Effector memory CD4-positive, alpha-beta T cell (primary cell): ENCODE data around the gene C19orf73.
"Not testable (repeated sequence)": the region's sequence is repeated elsewhere in the genome, so short reads cannot be mapped to it uniquely, and the experiment has no call there.

Experiments used
- DNase-seq, 3 donors: peaks; one replicate each; pipeline ENCODE4 v3.0.0-alpha.2; 2020
- H3K27ac ChIP-seq: 2 replicates; pipeline ENCODE4 v1.7.0; 2013; ENCODE audit warnings: mild to moderate bottlenecking, low read length, moderate library complexity; ENCODE audit not compliant: insufficient read depth, poor library complexity, severe bottlenecking
- H3K27me3 ChIP-seq: replicated peaks from 2 replicates; pipeline ENCODE4 v1.7.0; 2013; ENCODE audit warnings: mild to moderate bottlenecking, low read length; ENCODE audit not compliant: insufficient read depth, control insufficient read depth, poor library complexity, severe bottlenecking
- H3K36me3 ChIP-seq: 2 replicates; pipeline ENCODE4 v1.7.0; 2013; ENCODE audit warnings: mild to moderate bottlenecking, low read length, moderate library complexity; ENCODE audit not compliant: control insufficient read depth, insufficient read depth
- H3K4me1 ChIP-seq: 2 replicates; pipeline ENCODE4 v1.7.0; 2013; ENCODE audit warnings: low read length, mild to moderate bottlenecking; ENCODE audit not compliant: control insufficient read depth, insufficient read depth, poor library complexity, severe bottlenecking
- H3K4me3 ChIP-seq: 2 replicates; pipeline ENCODE4 v1.7.0; 2013; ENCODE audit warnings: low read length, low read depth, mild to moderate bottlenecking; ENCODE audit not compliant: insufficient read depth, poor library complexity, severe bottlenecking
- H3K9me3 ChIP-seq: 2 replicates; pipeline ENCODE4 v1.7.0; 2013; ENCODE audit warnings: mild to moderate bottlenecking, low read length, moderate library complexity; ENCODE audit not compliant: control insufficient read depth

Gene C19orf73

DNA sequence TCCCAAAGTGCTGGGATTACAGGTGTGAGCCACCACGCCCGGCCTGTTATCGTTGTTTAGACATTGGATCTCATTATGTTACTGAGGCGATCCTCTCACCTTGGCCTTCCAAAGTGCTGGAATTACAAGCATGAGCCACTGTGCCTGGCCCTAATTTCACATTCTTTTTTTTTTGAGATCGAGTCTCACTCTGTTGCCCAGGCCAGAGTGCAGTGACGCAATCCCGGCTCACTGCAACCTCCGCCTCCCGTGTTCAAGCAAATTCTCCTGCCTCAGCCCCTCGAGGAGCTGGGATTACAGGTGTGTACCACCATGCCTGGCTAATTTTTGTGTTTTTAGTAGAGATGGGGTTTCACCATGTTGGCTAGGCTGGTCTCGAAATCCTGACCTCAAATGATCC lies 4.3 kb upstream of the C19orf73 start:
- not testable (repeated sequence) for H3K27ac ChIP-seq, H3K36me3 ChIP-seq, H3K9me3 ChIP-seq, H3K27me3 ChIP-seq, H3K4me3 ChIP-seq, DNase-seq
- peaks cover 14% of the 10 kb centered on the region for H3K4me1 ChIP-seq

DNA sequence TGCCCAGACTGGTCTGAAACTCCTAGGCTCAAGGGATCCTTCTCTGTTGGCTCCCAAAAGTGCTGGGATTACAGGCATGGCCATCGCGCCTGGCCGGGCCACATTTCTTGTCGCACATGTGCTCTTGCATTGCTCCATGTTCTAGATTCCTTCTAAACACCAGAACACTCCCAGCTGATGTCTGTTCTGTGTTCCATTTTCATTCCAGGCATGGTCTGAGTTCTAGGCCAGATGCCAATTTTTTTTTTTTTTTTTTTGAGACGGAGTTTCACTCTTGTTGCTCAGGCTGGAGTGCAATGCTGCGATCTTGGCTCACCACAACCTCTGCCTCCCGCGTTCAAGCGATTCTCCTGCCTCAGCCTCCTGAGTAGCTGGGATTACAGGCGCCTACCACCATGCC lies 2.9 kb upstream of the C19orf73 start:
- not testable (repeated sequence) for H3K36me3 ChIP-seq, H3K9me3 ChIP-seq, H3K4me3 ChIP-seq, H3K27ac ChIP-seq, DNase-seq, H3K27me3 ChIP-seq
- H3K4me1 ChIP-seq = peaks cover 15% of the 10 kb centered on the region

DNA sequence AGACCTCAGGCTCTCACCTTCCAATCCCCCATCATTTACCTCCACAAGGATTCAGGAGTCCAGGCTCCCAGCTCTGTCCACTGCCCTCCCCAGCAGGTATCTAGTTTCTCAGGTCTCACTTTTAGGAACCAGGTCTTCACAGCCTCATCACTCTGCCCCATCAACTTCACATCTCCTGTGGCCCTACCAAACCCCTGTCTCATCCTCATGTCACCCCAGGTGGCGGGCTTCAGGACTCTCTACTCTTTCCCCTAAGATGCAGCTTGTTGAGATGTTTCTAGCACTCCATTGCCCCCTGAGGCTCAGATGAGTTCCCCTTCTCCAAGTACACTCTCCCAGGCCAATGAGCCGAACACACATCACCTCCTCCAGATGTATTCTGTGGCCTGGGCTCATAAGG lies 1.9 kb upstream of the C19orf73 start:
- no peak for DNase-seq
- H3K4me3 ChIP-seq = no peak overlapping the region
- H3K9me3 ChIP-seq = no peaks in the 10 kb centered on the region
- H3K4me1 ChIP-seq = peaks cover 15% of the 10 kb centered on the region
- H3K27me3 ChIP-seq = no peaks in the 10 kb centered on the region
- H3K27ac ChIP-seq = no peak overlapping the region
- H3K36me3 ChIP-seq = no peaks in the 10 kb centered on the region

DNA sequence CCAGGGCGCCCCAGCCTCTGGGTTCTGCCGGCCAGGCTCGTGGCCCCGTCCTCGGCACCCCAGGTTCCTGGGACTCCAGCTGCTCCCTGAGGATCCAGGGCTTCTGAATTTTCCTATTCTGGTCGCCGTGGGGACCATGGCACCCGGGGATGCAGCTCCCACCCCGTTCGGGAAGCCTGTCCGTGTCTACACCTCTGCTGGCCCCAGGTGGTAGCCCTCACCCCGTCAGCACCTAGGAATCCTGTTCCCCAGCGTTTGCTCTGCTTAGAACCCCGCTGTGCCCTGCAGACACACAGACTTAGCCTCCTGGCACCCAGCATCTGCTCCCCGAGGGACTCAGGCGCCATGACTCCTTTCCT lies 1.4 kb upstream of the C19orf73 start:
- Histone ChIP-seq H3K27ac (no peak overlapping the region), H3K9me3 (no peaks in the 10 kb centered on the region), H3K27me3 (no peaks in the 10 kb centered on the region), H3K36me3 (no peaks in the 10 kb centered on the region), H3K4me1 (peaks cover 15% of the 10 kb centered on the region), H3K4me3 (peak overlapping the region; percentile 71)
- no peak for DNase-seq

DNA sequence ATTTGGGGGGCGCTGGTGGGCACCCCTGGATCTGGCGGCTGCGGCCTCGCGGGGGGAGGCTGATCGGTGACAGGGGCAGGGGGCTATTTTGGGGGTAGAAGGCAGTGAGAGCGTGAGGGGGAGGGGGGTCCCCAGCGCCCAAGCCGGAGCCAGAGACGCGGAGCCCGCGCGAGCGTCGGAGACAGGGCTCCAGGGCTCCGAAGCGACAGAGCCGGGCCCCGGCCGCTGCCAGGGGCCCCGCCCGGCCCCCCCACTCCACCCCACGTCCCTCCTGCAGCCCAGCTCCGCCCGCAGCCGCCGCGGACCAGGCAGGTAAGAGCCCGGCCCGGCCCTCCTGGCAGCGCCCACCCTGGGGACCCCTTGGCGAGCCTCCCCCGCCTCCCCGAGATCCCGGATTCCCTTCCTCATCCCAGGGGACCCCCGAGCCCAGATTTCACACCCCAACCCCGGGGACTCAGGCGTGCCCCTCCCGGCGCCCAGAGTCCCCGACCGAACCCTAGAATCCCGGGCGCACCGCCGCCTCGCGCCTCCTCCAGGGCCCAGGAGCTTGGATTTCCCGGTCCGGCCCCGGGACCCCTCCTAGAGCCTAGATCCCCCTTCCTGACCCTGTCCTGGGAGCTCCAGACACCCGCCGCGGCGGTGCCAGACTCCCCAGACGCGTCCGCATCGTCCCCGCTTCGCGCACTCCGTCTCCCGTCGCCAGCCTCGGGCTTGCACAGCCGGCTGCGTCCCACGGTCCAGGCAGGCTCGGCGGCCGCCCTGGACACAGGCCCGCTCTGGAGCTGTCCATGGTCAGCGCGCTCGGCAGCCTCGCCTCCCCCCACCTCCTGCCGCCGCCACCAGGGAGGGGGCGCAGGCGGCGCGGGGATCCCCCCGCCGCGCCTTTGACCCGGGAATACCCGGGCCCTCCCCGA lies 725 bp upstream of the C19orf73 start, which contains the start of gene PPFIA3:
TSS of gene PPFIA3 (plus strand) at position 134 of the 914 bp plus-strand sequence. CDS start 8,330 bp downstream, outside the sequence.
- peak within 1 kb of the TSS; percentile 81 for H3K27ac ChIP-seq
- DNase-seq = peak in 1 of 3 donors; percentile 9
- no peaks in the 10 kb centered on the region for H3K27me3 ChIP-seq
- peak within 1 kb of the TSS; percentile 71 for H3K4me3 ChIP-seq
- no peaks in the 10 kb centered on the region for H3K36me3 ChIP-seq
- H3K9me3 ChIP-seq = no peaks in the 10 kb centered on the region
- H3K4me1 ChIP-seq = peaks cover 15% of the 10 kb centered on the region

DNA sequence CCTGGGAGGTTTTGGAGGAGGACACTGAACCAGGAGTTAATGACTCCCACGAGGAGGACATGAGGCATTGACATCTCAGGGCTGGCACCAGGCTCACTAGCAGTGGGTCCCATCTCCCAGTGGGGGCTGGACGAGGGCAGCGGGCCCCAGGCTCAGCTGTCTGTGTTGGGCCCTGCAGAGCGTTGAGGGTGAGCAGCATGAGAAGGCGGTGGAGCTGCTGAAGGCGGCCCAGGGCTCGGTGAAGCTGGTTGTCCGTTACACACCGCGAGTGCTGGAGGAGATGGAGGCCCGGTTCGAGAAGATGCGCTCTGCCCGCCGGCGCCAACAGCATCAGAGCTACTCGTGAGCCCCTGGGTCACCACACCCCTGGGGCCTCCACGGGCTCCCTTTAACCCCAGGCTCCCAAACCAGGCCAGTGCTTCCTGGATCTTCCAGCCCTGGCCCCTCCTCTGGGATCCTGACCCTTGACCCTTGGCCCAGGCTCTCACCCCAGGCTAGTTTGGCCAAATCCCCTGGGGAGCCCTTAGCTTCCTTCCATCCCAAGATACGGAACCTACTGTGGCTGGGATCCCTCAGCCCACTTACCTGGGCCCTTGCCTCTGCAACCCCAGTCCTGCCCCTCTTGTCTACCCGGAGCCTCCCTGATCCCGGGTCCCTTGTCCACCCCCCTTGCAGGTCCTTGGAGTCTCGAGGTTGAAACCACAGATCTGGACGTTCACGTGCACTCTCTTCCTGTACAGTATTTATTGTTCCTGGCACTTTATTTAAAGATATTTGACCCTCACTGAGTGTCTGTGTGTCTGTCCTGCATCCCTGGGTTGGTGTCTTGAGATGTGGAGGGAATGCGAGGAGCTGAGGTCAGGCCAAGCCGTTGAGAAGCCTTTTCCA lies 1.0 kb downstream of the C19orf73 start:
- no peak for DNase-seq
- Histone ChIP-seq H3K4me1 (peaks cover 28% of the 10 kb centered on the region), H3K36me3 (no peaks in the 10 kb centered on the region), H3K27me3 (no peaks in the 10 kb centered on the region), H3K9me3 (no peaks in the 10 kb centered on the region), H3K4me3 (peak overlapping the region; percentile 71), H3K27ac (peak overlapping the region; percentile 81)

DNA sequence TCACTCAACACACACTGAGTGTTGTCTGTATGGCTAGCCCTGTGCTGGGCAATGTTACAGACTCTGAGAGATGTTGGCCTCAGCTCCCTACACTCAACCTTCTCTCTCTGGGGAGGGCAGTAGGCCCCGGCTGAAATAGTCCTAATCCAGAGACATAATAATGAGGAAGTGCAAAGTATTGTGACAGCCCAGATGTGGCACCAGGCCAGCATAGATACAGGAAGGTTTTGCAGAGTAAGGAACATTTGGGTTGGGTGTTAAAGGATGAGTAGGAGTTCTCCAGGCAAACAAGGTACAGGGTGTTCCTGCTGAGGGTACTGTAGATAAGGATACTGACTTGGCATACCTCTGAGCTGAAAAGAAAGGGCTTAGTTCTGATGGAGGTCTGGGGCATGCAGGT lies 2.4 kb downstream of the C19orf73 start:
- no peak for DNase-seq
- Histone ChIP-seq H3K4me3 (no peak overlapping the region), H3K36me3 (no peaks in the 10 kb centered on the region), H3K4me1 (peaks cover 28% of the 10 kb centered on the region), H3K27ac (no peak overlapping the region), H3K9me3 (no peaks in the 10 kb centered on the region), H3K27me3 (no peaks in the 10 kb centered on the region)

DNA sequence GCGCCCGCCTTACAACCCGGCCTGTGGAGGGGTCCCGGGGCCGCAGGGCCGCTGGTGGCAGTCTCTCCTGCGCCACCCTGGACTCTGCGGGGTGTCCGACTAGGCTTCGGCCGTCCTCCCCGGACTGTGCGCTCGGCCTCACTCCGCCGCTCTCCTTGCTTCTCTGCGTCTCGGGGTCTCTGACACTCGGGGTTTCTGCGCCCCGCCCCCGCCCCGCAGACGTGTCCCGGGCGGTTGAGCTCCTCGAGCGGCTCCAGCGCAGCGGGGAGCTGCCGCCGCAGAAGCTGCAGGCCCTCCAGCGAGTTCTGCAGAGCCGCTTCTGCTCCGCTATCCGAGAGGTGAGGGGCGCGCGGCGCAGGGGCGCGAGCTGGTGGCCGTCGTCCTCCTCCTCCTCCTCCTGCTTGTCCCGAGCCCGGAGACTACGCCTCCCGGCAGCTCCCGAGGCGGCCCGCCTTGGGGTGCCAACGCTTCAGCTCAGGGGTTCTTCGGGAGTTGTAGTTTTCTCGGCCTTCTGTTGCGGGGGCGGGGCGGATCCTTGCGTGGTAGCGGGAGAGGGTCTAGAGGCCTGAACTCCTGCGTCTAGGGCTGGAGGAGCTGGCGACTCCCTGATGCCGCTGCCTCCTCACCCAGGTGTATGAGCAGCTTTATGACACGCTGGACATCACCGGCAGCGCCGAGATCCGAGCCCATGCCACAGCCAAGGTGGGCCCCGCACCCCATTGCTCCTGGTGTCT lies 4.1 kb downstream of the C19orf73 start:
- Histone ChIP-seq H3K4me3 (peak overlapping the region; percentile 73), H3K27me3 (no peaks in the 10 kb centered on the region), H3K4me1 (peaks cover 23% of the 10 kb centered on the region), H3K9me3 (no peaks in the 10 kb centered on the region), H3K36me3 (no peaks in the 10 kb centered on the region), H3K27ac (peak overlapping the region; percentile 48)
- DNase-seq = peak in 2 of 3 donors; percentile 14 to 21

DNA sequence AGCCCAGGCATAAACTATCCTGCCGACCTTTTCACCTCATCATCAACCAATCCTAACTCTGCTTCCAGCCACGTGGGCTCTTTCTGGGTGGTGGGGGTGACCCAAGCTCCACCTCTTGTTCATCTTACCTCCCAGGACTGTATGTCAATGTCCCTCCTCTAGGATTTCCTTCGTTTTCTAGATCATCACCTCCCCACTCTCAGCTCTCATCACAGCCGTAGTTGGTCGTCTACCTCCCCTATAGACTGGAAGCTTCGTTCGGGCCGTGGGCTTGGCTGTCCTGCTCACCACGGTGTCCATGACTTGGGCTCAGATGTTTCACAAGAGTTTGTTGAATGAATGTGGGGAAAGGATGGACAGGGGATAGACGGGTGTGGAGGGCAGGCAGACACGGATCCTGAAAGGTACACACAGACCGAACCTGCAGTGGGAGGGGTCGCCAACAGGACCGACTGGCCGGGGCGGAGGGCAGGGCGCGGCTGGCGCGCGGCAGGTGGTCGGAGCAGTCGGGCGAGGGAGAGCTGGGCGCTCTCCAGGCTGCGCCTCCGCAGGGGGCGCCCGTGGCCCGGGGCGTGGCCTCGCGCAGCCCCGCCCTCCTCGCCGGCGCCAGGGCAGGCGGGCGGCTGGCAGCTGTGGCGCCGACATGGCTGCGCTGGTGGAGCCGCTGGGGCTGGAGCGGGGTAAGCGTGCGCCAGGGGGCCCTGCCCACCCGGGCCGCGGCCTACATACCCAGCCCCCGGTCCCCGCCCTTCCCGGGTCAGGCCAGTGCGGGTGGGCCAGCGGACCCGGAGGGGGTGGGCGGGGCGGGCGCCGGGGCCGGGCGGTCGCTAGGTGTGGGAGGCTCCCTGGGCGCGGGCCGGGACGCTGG lies 4.9 kb downstream of the C19orf73 start, which contains the start of gene LIN7B:
TSS of gene LIN7B (plus strand) at position 609 of the 868 bp plus-strand sequence. CDS start at position 644, 35 bp downstream.
- H3K9me3 ChIP-seq = no peaks in the 10 kb centered on the region
- peak within 1 kb of the TSS; percentile 48 for H3K27ac ChIP-seq
- peak; percentile 66 to 68 (median 68) for DNase-seq
- H3K27me3 ChIP-seq = no peaks in the 10 kb centered on the region
- H3K36me3 ChIP-seq = no peaks in the 10 kb centered on the region
- peak within 1 kb of the TSS; percentile 73 for H3K4me3 ChIP-seq
- peaks cover 22% of the 10 kb centered on the region for H3K4me1 ChIP-seq
